IMR-90 (cell line): ENCODE measurements around the gene NAPB. TPM values are rescaled to one million over a fixed set of nuclear protein-coding genes. Genes with fewer than 3 reads are reported as not detected.

Experiments
- ATAC-seq: fragments of 200-7000 bp; cut with Tn5 transposase; 2 replicates; pipeline ENCODE4 v1.9.1; 2020; ENCODE audit warnings: low read depth, mild to moderate bottlenecking, moderate library complexity
- BruUV-seq: library from RNA; stranded (reverse); fragments of 400-500 nt; replicated peaks from 2 replicates; lab custom pipeline; 2021; lab: Mats Ljungman, UMichigan
- CTCF ChIA-PET: fragments of 300-600 bp; formaldehyde crosslinking; extraction: SDS; loops from one replicate; lab custom pipeline; 2021; ENCODE audit warnings: antibody characterized with exemption; lab: Yijun Ruan, JAX
- POLR2A ChIA-PET: fragments of 300-600 bp; sonication (Branson Sonifier 250); formaldehyde crosslinking; loops from one replicate; lab custom pipeline; 2022; ENCODE audit warnings: antibody characterized with exemption; ENCODE audit not compliant: unreplicated experiment; lab: Charles Lee
- DNase-seq: peaks from one replicate; pipeline ENCODE4 v3.0.0; 2013
- H2AFZ ChIP-seq: replicated peaks from 2 replicates; pipeline ENCODE3; 2013; ENCODE audit warnings: low read length, mild to moderate bottlenecking; ENCODE audit not compliant: poor library complexity
- H2AK5ac ChIP-seq: 2 replicates; pipeline ENCODE4 v1.6.1; 2013; ENCODE audit warnings: low read depth, low read length, inconsistent platforms
- H2AK9ac ChIP-seq: replicated peaks from 2 replicates; pipeline ENCODE3; 2013; ENCODE audit warnings: mild to moderate bottlenecking, low read depth, low read length, moderate library complexity; ENCODE audit not compliant: poor library complexity
- H2BK120ac ChIP-seq: 2 replicates; pipeline ENCODE4 v1.6.1; 2013; ENCODE audit warnings: low read depth, low read length, inconsistent platforms
- H2BK15ac ChIP-seq: 3 replicates; pipeline ENCODE4 v1.6.1; 2013; ENCODE audit warnings: low read depth, low read length, inconsistent platforms
- H2BK20ac ChIP-seq: 2 replicates; pipeline ENCODE4 v1.6.1; 2013; ENCODE audit warnings: low read depth, mild to moderate bottlenecking, inconsistent platforms, low read length, moderate library complexity
- H2BK5ac ChIP-seq: 2 replicates; pipeline ENCODE4 v1.6.1; 2013; ENCODE audit warnings: mild to moderate bottlenecking, low read depth, low read length, inconsistent platforms; ENCODE audit not compliant: poor library complexity, severe bottlenecking
- H3K14ac ChIP-seq: replicated peaks from 2 replicates; pipeline ENCODE4 v1.6.1; 2013; ENCODE audit warnings: low read depth, low read length, inconsistent platforms
- H3K18ac ChIP-seq: 2 replicates; pipeline ENCODE4 v1.6.1; 2013; ENCODE audit warnings: low read depth, low read length, control low read depth
- H3K23ac ChIP-seq: 2 replicates; pipeline ENCODE4 v1.6.1; 2013; ENCODE audit warnings: low read depth, low read length, inconsistent platforms
- H3K27ac ChIP-seq: 2 replicates; pipeline ENCODE4 v1.5.1; 2013; ENCODE audit warnings: mild to moderate bottlenecking, control low read depth, low read length; ENCODE audit not compliant: insufficient read depth
- H3K27me3 ChIP-seq: 2 replicates; pipeline ENCODE4 v1.6.1; 2013; ENCODE audit warnings: low read length; ENCODE audit not compliant: control insufficient read depth, insufficient read depth
- H3K36me3 ChIP-seq: 2 replicates; pipeline ENCODE4 v1.6.1; 2013; ENCODE audit warnings: low read length, mixed read lengths; ENCODE audit not compliant: control insufficient read depth, insufficient read depth
- H3K4ac ChIP-seq: 2 replicates; pipeline ENCODE4 v1.6.1; 2013; ENCODE audit warnings: low read depth, low read length, inconsistent platforms
- H3K4me1 ChIP-seq: 2 replicates; pipeline ENCODE4 v1.6.1; 2013; ENCODE audit warnings: low read length, mixed read lengths; ENCODE audit not compliant: control insufficient read depth, insufficient read depth
- H3K4me2 ChIP-seq: 2 replicates; pipeline ENCODE4 v1.6.1; 2013; ENCODE audit warnings: low read depth, mild to moderate bottlenecking, control low read depth, low read length, moderate library complexity
- H3K4me3 ChIP-seq: 2 replicates; pipeline ENCODE4 v1.5.1; 2013; ENCODE audit warnings: low read depth, mild to moderate bottlenecking, control low read depth, low read length, moderate library complexity; ENCODE audit not compliant: insufficient read depth
- H3K56ac ChIP-seq: 2 replicates; pipeline ENCODE4 v1.6.1; 2013; ENCODE audit warnings: low read length, inconsistent platforms; ENCODE audit not compliant: insufficient read depth; ENCODE audit errors: extremely low read depth
- H3K79me1 ChIP-seq, 2 experiments: 2 replicates each; pipeline ENCODE4 v1.6.1; 2013; ENCODE audit warnings: low read length in 2 of 2, inconsistent platforms in 1 of 2, low read depth in 1 of 2
- H3K9ac ChIP-seq: 2 replicates; pipeline ENCODE4 v1.6.1; 2013; ENCODE audit warnings: low read depth, low read length, control low read depth
- H3K9me1 ChIP-seq: 2 replicates; pipeline ENCODE4 v1.6.1; 2013; ENCODE audit warnings: low read length, inconsistent platforms; ENCODE audit not compliant: insufficient read depth
- H3K9me3 ChIP-seq: 2 replicates; pipeline ENCODE4 v1.6.1; 2013; ENCODE audit warnings: low read length; ENCODE audit not compliant: control insufficient read depth, insufficient read depth
- H4K20me1 ChIP-seq: 2 replicates; pipeline ENCODE4 v1.6.1; 2013; ENCODE audit warnings: low read length, inconsistent platforms; ENCODE audit not compliant: insufficient read depth
- H4K5ac ChIP-seq: 2 replicates; pipeline ENCODE4 v1.6.1; 2013; ENCODE audit warnings: mild to moderate bottlenecking, low read depth, low read length, control low read depth
- H4K8ac ChIP-seq, 2 experiments: 2 replicates each; pipeline ENCODE4 v1.6.1; 2013; ENCODE audit warnings: low read depth in 2 of 2, low read length in 2 of 2, control low read depth in 1 of 2, inconsistent platforms in 1 of 2
- H4K91ac ChIP-seq: 2 replicates; pipeline ENCODE4 v1.6.1; 2013; ENCODE audit warnings: low read depth, low read length, inconsistent platforms; ENCODE audit not compliant: insufficient read depth
- MAFK ChIP-seq: IDR thresholded peaks from 2 replicates; pipeline ENCODE4 v1.6.1; 2012; ENCODE audit warnings: low read depth, low read length, improper control_type of control experiment
- RAD21 ChIP-seq: IDR thresholded peaks from 2 replicates; pipeline ENCODE4 v1.6.1; 2012; ENCODE audit warnings: low read length, improper control_type of control experiment
- RCOR1 ChIP-seq: IDR thresholded peaks from 2 replicates; pipeline ENCODE4 v1.6.1; 2012; ENCODE audit warnings: mild to moderate bottlenecking, low read length, improper control_type of control experiment; ENCODE audit not compliant: insufficient replicate concordance
- RFX5 ChIP-seq: IDR thresholded peaks from 2 replicates; pipeline ENCODE4 v1.8.0; 2012; ENCODE audit warnings: low read depth, mild to moderate bottlenecking, low read length, moderate library complexity
- SMC3 ChIP-seq: fragments of 150-350 bp; IDR thresholded peaks from 2 replicates; pipeline ENCODE4 v1.6.1; 2016; ENCODE audit warnings: low read depth, mild to moderate bottlenecking, antibody characterized with exemption, low read length, moderate library complexity
- WGBS, 2 experiments: methylation state at CpG; one replicate each; pipeline versions ENCODE4 v1.1.5 to v1.1.7; 2013; ENCODE audit warnings: missing lambda C conversion rate in 2 of 2; ENCODE audit not compliant: insufficient read length in 1 of 2; ENCODE audit errors: extremely low coverage in 2 of 2; 5-methylcytosine and 5-hydroxymethylcytosine counted together
- dilution Hi-C: fragments of 300-500 bp; cut with HindIII; formaldehyde crosslinking; loops from one replicate; pipeline ENCODE4 v1.14.3; 2018; ENCODE audit warnings: low sequenced_read_pairs; ENCODE audit not compliant: unreplicated experiment
- in situ Hi-C: fragments of 300-500 bp; cut with MboI; formaldehyde crosslinking; loops from 3 replicates; pipeline ENCODE4 v1.14.3; 2019; ENCODE audit warnings: low sequenced_read_pairs, inconsistent platforms, mixed read lengths
- intact Hi-C: fragments of 100-400 bp; cut with micrococcal nuclease; formaldehyde crosslinking; loops from 2 replicates; pipeline ENCODE4 v1.10.0; 2022
- polyA plus RNA-seq, 3 experiments: library from polyadenylated mRNA; depleted of rRNA; stranded (reverse); fragments of >200 nt; gene quantifications; 2 replicates each; pipeline ENCODE4 v1.2.3, GENCODE V29; 2012; ENCODE audit warnings: low replicate concordance in 1 of 3
- total RNA-seq: library from RNA; depleted of rRNA; stranded (reverse); fragments of >200 nt; gene quantifications from 2 replicates; pipeline ENCODE4 v1.2.3, GENCODE V29; 2012

Gene NAPB
- total and polyA plus RNA-seq, 2 of the 4 experiments (the other 2 are of a cell fraction), result 4.4 to 5.2 TPM

DNA sequence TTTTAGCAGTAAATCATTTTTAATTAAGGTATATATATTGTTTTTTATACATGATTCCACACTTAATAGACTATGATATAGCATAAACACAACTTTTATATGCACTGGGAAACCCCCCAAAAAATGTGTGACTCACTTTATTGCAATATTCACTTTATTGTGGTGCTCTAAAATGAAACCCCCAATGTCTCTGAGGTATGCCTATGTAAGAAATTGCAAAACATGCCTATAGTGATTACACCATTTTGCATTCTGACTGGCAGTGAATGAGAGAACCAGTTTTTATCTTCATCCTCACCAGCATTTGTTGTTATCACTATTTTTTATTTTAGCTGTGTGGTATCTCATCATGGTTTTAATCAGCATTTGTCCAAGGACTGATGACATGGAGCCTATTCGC is 39.9 kb upstream of the NAPB start:
- BruUV-seq, result no TSS peak
- in situ Hi-C loops, result no loop called here

More for the DNA sequence above, 39.9 kb upstream of the NAPB start:
- Histone ChIP-seq H2AK9ac (no peak overlapping the region), H2BK120ac (no peak overlapping the region), H3K18ac (no peak overlapping the region), H2BK15ac (no peak overlapping the region), H3K14ac (no peak overlapping the region), H3K9ac (no peak overlapping the region), H4K20me1 (no peaks in the 10 kb centered on the region), H2BK5ac (no peak overlapping the region), H3K9me3 (no peaks in the 10 kb centered on the region), H3K79me1 (no peaks in the 10 kb centered on the region), H3K4ac (no peak overlapping the region), H3K27me3 (peaks cover 3% of the 10 kb centered on the region), H3K23ac (no peak overlapping the region), H2AFZ (no peak overlapping the region), H4K5ac (no peak overlapping the region), H2BK20ac (no peak overlapping the region), H3K4me1 (no peaks in the 10 kb centered on the region), H4K8ac (no peak overlapping the region), H3K4me2 (no peak overlapping the region), H3K36me3 (no peaks in the 10 kb centered on the region), H3K56ac (no peak overlapping the region), H3K27ac (no peak overlapping the region), H4K91ac (no peak overlapping the region), H3K9me1 (no peaks in the 10 kb centered on the region), H3K4me3 (no peak overlapping the region), H2AK5ac (no peak overlapping the region)
- ChIA-PET CTCF (interaction anchor here (0.5 kb wide), 1 partner anchor 58 kb away, joined by 3 read pairs; no protein-coding TSS in a partner anchor), POLR2A (no interaction called here)
- ATAC-seq (no peak), DNase-seq (no peak)
- WGBS, 2 experiments, result no CpG with 5 or more reads among the region's 1 CpG
- dilution Hi-C loops (no loop called here), intact Hi-C loops (loop anchor here (10.0 kb wide), 1 partner anchor 114 kb away; no protein-coding TSS in a partner anchor)
- TF ChIP-seq RFX5 (no peak), RAD21 (no peak), SMC3 (no peak), MAFK (no peak), RCOR1 (no peak)
